ENCODE data around the gene LPIN2. TPM values are rescaled to one million over a fixed set of nuclear protein-coding genes. Genes with fewer than 3 reads are reported as not detected.

LPIN2 gene
- total RNA-seq, 1 donor from 2014 or later = 16.5 TPM

- no peak overlapping the region for H3K27ac ChIP-seq (ENCODE audit: low read depth, low read length)
Measured at GRCh38 chr18:3060667-3061580, 48.0 kb upstream of the LPIN2 start.

GRCh38 chr18:3059272-3059671, 46.3 kb upstream of the LPIN2 start:
- peaks cover 8% of the 10 kb centered on the region for H3K4me1 Mint-ChIP-seq (ENCODE audit: low read depth, unreplicated experiment)
- no peak overlapping the region for H3K4me2 ChIP-seq (ENCODE audit: low read length)
- H3K27ac Mint-ChIP-seq (ENCODE audit: unreplicated experiment) = no peak overlapping the region
- FAIRE-seq (no peak), DNase-seq (ENCODE audit: low read depth) (no peak)
- no peak overlapping the region for H3K4me3 Mint-ChIP-seq (ENCODE audit: unreplicated experiment)
- no peak overlapping the region for H3K27ac ChIP-seq (ENCODE audit: low read depth, low read length)
- no peaks in the 10 kb centered on the region for H3K79me2 ChIP-seq (ENCODE audit: insufficient read depth, low read length)
- no peak overlapping the region for H3K4me3 ChIP-seq (ENCODE audit: insufficient read depth, low read depth, low read length)
- H4K20me1 ChIP-seq (ENCODE audit: insufficient read depth, low read length) = no peaks in the 10 kb centered on the region
- TF ChIP-seq EZH2 (IDR thresholded peaks at IDR 0.05; ENCODE audit: insufficient read depth, low read length) = no peak
- TF ChIP-seq, protein P1, sequence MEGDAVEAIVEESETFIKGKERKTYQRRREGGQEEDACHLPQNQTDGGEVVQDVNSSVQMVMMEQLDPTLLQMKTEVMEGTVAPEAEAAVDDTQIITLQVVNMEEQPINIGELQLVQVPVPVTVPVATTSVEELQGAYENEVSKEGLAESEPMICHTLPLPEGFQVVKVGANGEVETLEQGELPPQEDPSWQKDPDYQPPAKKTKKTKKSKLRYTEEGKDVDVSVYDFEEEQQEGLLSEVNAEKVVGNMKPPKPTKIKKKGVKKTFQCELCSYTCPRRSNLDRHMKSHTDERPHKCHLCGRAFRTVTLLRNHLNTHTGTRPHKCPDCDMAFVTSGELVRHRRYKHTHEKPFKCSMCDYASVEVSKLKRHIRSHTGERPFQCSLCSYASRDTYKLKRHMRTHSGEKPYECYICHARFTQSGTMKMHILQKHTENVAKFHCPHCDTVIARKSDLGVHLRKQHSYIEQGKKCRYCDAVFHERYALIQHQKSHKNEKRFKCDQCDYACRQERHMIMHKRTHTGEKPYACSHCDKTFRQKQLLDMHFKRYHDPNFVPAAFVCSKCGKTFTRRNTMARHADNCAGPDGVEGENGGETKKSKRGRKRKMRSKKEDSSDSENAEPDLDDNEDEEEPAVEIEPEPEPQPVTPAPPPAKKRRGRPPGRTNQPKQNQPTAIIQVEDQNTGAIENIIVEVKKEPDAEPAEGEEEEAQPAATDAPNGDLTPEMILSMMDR (IDR thresholded peaks at IDR 0.05; ENCODE audit: insufficient read depth, low read depth, low read length) = no peak
- no peaks in the 10 kb centered on the region for H3K9me3 ChIP-seq (ENCODE audit: insufficient read depth, low read depth, low read length)
- H3K9me3 Mint-ChIP-seq (ENCODE audit: unreplicated experiment) = peaks cover 2% of the 10 kb centered on the region
- no peaks in the 10 kb centered on the region for H3K27me3 Mint-ChIP-seq (ENCODE audit: low read depth, unreplicated experiment)
- H3K36me3 Mint-ChIP-seq (ENCODE audit: low read depth, unreplicated experiment) = no peaks in the 10 kb centered on the region
- H3K9ac ChIP-seq (ENCODE audit: low read length) = no peak overlapping the region
- H3K36me3 ChIP-seq (ENCODE audit: insufficient read depth, low read length) = no peaks in the 10 kb centered on the region
- no peaks in the 10 kb centered on the region for H3K4me1 ChIP-seq (ENCODE audit: insufficient read depth, low read length)
- H2AFZ ChIP-seq (ENCODE audit: low read depth, low read length) = no peak overlapping the region
- H3K27me3 ChIP-seq (ENCODE audit: insufficient read depth, low read length) = peaks cover 3% of the 10 kb centered on the region

More at GRCh38 chr18:3060667-3061580, 48.0 kb upstream of the LPIN2 start:
- no peaks in the 10 kb centered on the region for H3K36me3 ChIP-seq (ENCODE audit: insufficient read depth, low read length)
- no peak overlapping the region for H3K9ac ChIP-seq (ENCODE audit: low read length)
- TF ChIP-seq, protein P1 (IDR thresholded peaks at IDR 0.05; ENCODE audit: insufficient read depth, low read depth, low read length) = no peak
- TF ChIP-seq EZH2 (IDR thresholded peaks at IDR 0.05; ENCODE audit: insufficient read depth, low read length) = no peak
- no peak overlapping the region for H2AFZ ChIP-seq (ENCODE audit: low read depth, low read length)
- Mint-ChIP-seq H3K9me3 (ENCODE audit: unreplicated experiment) (no peaks in the 10 kb centered on the region), H3K27ac (ENCODE audit: unreplicated experiment) (no peak overlapping the region), H3K27me3 (ENCODE audit: low read depth, unreplicated experiment) (no peaks in the 10 kb centered on the region), H3K4me1 (ENCODE audit: low read depth, unreplicated experiment) (peaks cover under 1% of the 10 kb centered on the region), H3K4me3 (ENCODE audit: unreplicated experiment) (no peak overlapping the region), H3K36me3 (ENCODE audit: low read depth, unreplicated experiment) (no peaks in the 10 kb centered on the region)
- FAIRE-seq (no peak), DNase-seq (ENCODE audit: low read depth) (no peak)
- H4K20me1 ChIP-seq (ENCODE audit: insufficient read depth, low read length) = no peaks in the 10 kb centered on the region
- H3K4me2 ChIP-seq (ENCODE audit: low read length) = no peak overlapping the region
- H3K9me3 ChIP-seq (ENCODE audit: insufficient read depth, low read depth, low read length) = no peaks in the 10 kb centered on the region
- H3K27me3 ChIP-seq (ENCODE audit: insufficient read depth, low read length) = peaks cover 3% of the 10 kb centered on the region
- no peak overlapping the region for H3K4me3 ChIP-seq (ENCODE audit: insufficient read depth, low read depth, low read length)
- H3K79me2 ChIP-seq (ENCODE audit: insufficient read depth, low read length) = no peaks in the 10 kb centered on the region
- H3K4me1 ChIP-seq (ENCODE audit: insufficient read depth, low read length) = no peaks in the 10 kb centered on the region
